Kidney (tissue), 14 donors: ENCODE data around the gene ZMYM4. TPM values are rescaled to one million over a fixed set of nuclear protein-coding genes. Genes with fewer than 3 reads are reported as not detected.

Experiments used
- DNase-seq, 5 donors: peaks; one replicate each; pipeline ENCODE4 v3.0.0-alpha.2; 2013 to 2020
- FAIRE-seq: peaks from 2 replicates; lab custom pipeline; 2012; peaks lifted over from hg19 to GRCh38; lab: Jason Lieb, UNC
- H3K27ac ChIP-seq, 2 donors: one replicate each; pipeline ENCODE4 v1.7.0; 2013; ENCODE audit warnings: low read depth in 2 of 2, low read length in 2 of 2, inconsistent platforms in 1 of 2
- H3K27me3 ChIP-seq: one replicate; pipeline ENCODE4 v1.7.1; 2013; ENCODE audit warnings: low read length, inconsistent platforms; ENCODE audit not compliant: control insufficient read depth, insufficient read depth
- H3K36me3 ChIP-seq, 3 donors: one replicate each; pipeline versions ENCODE4 v1.7.0 to v1.7.1; 2013; ENCODE audit warnings: low read length in 3 of 3, control low read depth in 1 of 3, inconsistent platforms in 1 of 3; ENCODE audit not compliant: insufficient read depth in 3 of 3, control insufficient read depth in 2 of 3
- H3K4me1 ChIP-seq, 3 donors: one replicate each; pipeline versions ENCODE4 v1.7.0 to v1.7.1; 2013; ENCODE audit warnings: low read length in 3 of 3, inconsistent platforms in 1 of 3, low read depth in 1 of 3; ENCODE audit not compliant: control insufficient read depth in 2 of 3, insufficient read depth in 2 of 3
- H3K4me3 ChIP-seq, 3 donors: one replicate each; pipeline versions ENCODE4 v1.7.0 to v1.8.1; 2013; ENCODE audit warnings: low read length in 3 of 3, control low read depth in 1 of 3, inconsistent platforms in 1 of 3
- H3K9ac ChIP-seq, 3 donors: one replicate each; pipeline versions ENCODE4 v1.7.0 to v1.7.1; 2013; ENCODE audit warnings: low read length in 3 of 3, control low read depth in 1 of 3, inconsistent platforms in 1 of 3
- H3K9me3 ChIP-seq, 3 donors: one replicate each; pipeline versions ENCODE4 v1.7.0 to v1.7.1; 2013; ENCODE audit warnings: low read length in 3 of 3, control low read depth in 1 of 3, inconsistent platforms in 1 of 3; ENCODE audit not compliant: control insufficient read depth in 2 of 3, insufficient read depth in 1 of 3
- intact Hi-C: fragments of 100-400 bp; cut with DNase I; formaldehyde crosslinking; loops from one replicate; pipeline ENCODE4 v1.11.1; 2022
- polyA plus RNA-seq: library from polyadenylated mRNA; stranded (reverse); fragments of 350-450 nt; fragmentation: Illumina TruSeq; extraction: RNeasy Lipid Tissue Mini Kit (QIAGEN cat#74804); gene quantifications from one replicate; pipeline ENCODE4 v1.2.3, GENCODE V29; 2014; ENCODE audit warnings: low read depth, low replicate concordance; ENCODE audit not compliant: insufficient read depth
- total RNA-seq: library from RNA; stranded (reverse); fragmentation: NEBNext Ultra II Directional; extraction: Animal tissue kit (Norgen Biotek cat#: 25700); gene quantifications from one replicate; pipeline ENCODE4 v1.2.1, GENCODE V29; 2021
- TF ChIP-seq, protein P1 (sequence below): IDR thresholded peaks from 3 replicates; pipeline ENCODE4 v1.5.1; 2012; ENCODE audit warnings: mild to moderate bottlenecking, moderate library complexity, borderline replicate concordance; ENCODE audit not compliant: insufficient read depth; ENCODE audit errors: extremely low read depth
- donor health status: control.
- donor health status: control.
- donor health status: control.
- donor health status: control.
- donor health status: control.
- donor health status: DM: yes; HTN: yes; CAD: no.
- donor health status: Normal renal cell carcinoma (clear cell type).

The ZMYM4 gene
- total and polyA plus RNA-seq, 2 donors from 2014 or later, result 11.2 to 64.4 TPM

DNA sequence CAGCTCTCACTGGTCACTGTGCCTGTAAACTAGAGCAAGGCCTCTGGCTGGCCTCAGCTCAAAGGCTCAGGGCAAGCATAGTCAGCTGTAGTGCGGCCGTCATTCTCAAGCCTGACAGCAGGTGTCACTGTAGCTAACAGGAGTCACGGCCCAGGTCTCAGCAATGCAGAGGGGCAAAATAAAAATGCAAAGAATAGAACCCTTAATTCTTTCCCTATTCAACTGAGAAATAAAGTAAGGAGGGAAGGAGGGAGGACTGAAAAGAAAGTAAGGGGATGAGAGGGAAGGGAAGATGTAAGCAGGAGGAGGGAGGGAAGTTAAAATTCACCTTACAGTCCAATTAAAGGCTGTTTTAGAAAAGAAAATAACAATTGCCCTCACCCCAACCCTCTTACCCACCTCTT is 182.6 kb downstream of the ZMYM4 start:
- H3K4me1 ChIP-seq, result peaks cover 0 to 16% (median 4%) of the 10 kb centered on the region in 3 donors
- H3K9ac ChIP-seq, result no peak overlapping the region
- H3K4me3 ChIP-seq, result no peak overlapping the region
- intact Hi-C loops, result loop anchor here (5.0 kb wide), 1 partner anchor 111 kb away; no protein-coding TSS in a partner anchor
- DNase-seq (peak; percentile 76 to 86 (median 82)), FAIRE-seq (no peak)
- no peaks in the 10 kb centered on the region for H3K27me3 ChIP-seq
- H3K27ac ChIP-seq, result no peak overlapping the region
- H3K36me3 ChIP-seq, result peaks cover 12 to 47% (median 36%) of the 10 kb centered on the region in 3 donors
- TF ChIP-seq, protein P1, sequence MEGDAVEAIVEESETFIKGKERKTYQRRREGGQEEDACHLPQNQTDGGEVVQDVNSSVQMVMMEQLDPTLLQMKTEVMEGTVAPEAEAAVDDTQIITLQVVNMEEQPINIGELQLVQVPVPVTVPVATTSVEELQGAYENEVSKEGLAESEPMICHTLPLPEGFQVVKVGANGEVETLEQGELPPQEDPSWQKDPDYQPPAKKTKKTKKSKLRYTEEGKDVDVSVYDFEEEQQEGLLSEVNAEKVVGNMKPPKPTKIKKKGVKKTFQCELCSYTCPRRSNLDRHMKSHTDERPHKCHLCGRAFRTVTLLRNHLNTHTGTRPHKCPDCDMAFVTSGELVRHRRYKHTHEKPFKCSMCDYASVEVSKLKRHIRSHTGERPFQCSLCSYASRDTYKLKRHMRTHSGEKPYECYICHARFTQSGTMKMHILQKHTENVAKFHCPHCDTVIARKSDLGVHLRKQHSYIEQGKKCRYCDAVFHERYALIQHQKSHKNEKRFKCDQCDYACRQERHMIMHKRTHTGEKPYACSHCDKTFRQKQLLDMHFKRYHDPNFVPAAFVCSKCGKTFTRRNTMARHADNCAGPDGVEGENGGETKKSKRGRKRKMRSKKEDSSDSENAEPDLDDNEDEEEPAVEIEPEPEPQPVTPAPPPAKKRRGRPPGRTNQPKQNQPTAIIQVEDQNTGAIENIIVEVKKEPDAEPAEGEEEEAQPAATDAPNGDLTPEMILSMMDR, result peak; percentile 91
- H3K9me3 ChIP-seq, result no peaks in the 10 kb centered on the region

DNA sequence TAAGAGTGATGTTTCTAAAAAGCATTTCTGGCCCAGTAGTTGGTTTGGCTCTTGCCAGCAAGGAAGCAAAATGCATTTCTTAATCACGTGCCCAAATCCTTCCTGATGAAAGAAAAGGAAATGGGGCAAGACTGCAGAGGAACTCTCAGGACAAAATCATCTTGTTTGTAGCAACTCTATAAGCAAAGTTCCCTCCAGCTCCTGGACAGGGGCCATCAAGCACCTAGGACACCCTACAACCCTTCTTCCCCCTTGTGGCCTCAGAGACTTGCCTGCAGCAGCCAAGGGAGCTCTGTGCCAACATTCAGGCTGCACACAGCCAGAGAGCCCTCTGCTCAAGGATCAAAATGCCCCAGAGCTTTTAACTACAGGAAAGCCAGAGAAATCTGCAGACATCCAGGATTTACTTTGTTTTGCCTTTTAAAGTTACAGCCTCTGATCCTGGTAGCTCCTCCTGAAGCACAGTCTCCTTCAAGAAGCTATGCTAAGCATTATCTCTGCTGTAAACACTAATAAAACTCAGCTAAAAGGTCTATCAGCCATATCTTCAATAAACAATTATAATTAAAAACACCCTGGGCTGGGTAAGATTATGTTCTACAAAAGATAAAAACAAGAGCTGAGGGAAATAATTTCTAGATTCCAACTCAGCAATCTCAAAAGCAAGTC is 183.7 kb downstream of the ZMYM4 start:
- TF ChIP-seq, protein P1, result no peak
- peaks cover 6 to 39% (median 28%) of the 10 kb centered on the region in 3 donors for H3K36me3 ChIP-seq
- no peak overlapping the region for H3K4me3 ChIP-seq
- H3K9ac ChIP-seq, result no peak overlapping the region
- intact Hi-C loops, result loop anchor here (5.0 kb wide), 1 partner anchor 110 kb away; no protein-coding TSS in a partner anchor
- H3K9me3 ChIP-seq, result no peaks in the 10 kb centered on the region
- no peak overlapping the region for H3K27ac ChIP-seq
- H3K4me1 ChIP-seq, result peaks cover 0 to 16% (median 4%) of the 10 kb centered on the region in 3 donors
- no peaks in the 10 kb centered on the region for H3K27me3 ChIP-seq
- no peak for FAIRE-seq
- peak in 1 of 5 donors; percentile 10 for DNase-seq

DNA sequence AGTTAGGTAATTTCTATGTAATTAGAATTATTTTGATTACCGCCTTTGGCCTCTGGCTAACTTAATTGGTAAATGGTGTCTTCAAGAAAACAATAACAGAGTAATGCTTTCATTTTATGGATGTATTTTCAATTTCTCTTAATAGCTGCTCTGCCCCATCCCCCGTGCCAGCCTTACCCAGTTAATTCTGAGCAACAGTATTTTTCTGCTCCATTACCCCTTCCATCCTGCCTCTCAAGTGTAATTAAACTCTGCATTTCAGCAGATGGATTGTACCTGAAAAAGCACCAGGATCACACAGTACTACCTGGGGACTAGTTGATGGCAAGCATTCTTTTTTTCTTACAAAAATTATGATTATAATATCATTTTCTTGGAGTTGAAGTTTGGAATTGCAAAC is 184.5 kb downstream of the ZMYM4 start:
- no peak for FAIRE-seq
- peaks cover 6 to 34% (median 28%) of the 10 kb centered on the region in 3 donors for H3K36me3 ChIP-seq
- peak in 2 of 5 donors; percentile 44 to 45 for DNase-seq

More for the DNA sequence above, 184.5 kb downstream of the ZMYM4 start:
- intact Hi-C loops, result loop anchor here (5.0 kb wide), 1 partner anchor 109 kb away; no protein-coding TSS in a partner anchor
- TF ChIP-seq, protein P1, result no peak
- H3K4me3 ChIP-seq, result no peak overlapping the region
- peaks cover 0 to 16% (median 4%) of the 10 kb centered on the region in 3 donors for H3K4me1 ChIP-seq
- H3K9ac ChIP-seq, result no peak overlapping the region
- no peaks in the 10 kb centered on the region for H3K9me3 ChIP-seq
- H3K27ac ChIP-seq, result no peak overlapping the region
- H3K27me3 ChIP-seq, result no peaks in the 10 kb centered on the region
